Measurements from ENCODE around the gene TXLNB. TPM values are rescaled to one million over a fixed set of nuclear protein-coding genes. Genes with fewer than 3 reads are reported as not detected.

The TXLNB gene
- not detected in 5 replicates for total RNA-seq (2022; extraction: Qiagen RNA extraction)

GRCh38 chr6:139291813-139292619, at the start of gene TXLNB:
Gene TXLNB, minus strand, starts transcription at chr6:139291998. Its CDS starts 3,099 bp downstream, at chr6:139288899.

Other genes with a start within 250 kb of the TXLNB start
- 1.2 to 2.0 TPM (median 1.8 TPM) in 5 replicates for gene HECA, start 156.9 kb downstream of the TXLNB start, total RNA-seq (2022; extraction: Qiagen RNA extraction)
- 18.4 to 27.7 TPM (median 25.0 TPM) in 5 replicates for gene CITED2, start 82.7 kb upstream of the TXLNB start, total RNA-seq (2022; extraction: Qiagen RNA extraction)